K562 (cell line): ENCODE data around the gene TNIK. TPM values are rescaled to one million over a fixed set of nuclear protein-coding genes. Genes with fewer than 3 reads are reported as not detected.
A peak's percentile ranks its signal among the peaks of the same experiment; 100 is the strongest.

ENCODE experiments used
- ATF7 ChIP-seq: fragments of 450-650 bp; IDR thresholded peaks from 2 replicates; pipeline ENCODE4 v1.7.1; 2014; ENCODE audit warnings: mild to moderate bottlenecking, moderate library complexity
- BRF1 ChIP-seq: IDR thresholded peaks from 3 replicates; pipeline ENCODE4 v1.6.1; 2011; ENCODE audit warnings: borderline replicate concordance, mild to moderate bottlenecking; ENCODE audit not compliant: insufficient read length; ENCODE audit errors: extremely low read depth
- CBX3 ChIP-seq, 2 experiments: IDR thresholded peaks; 1 replicate in 1 of 2; 2 replicates in 1 of 2; pipeline ENCODE4 v1.6.1; 2012; ENCODE audit warnings: inconsistent platforms in 2 of 2, low read length in 2 of 2, borderline replicate concordance in 1 of 2, control low read depth in 1 of 2
- E2F1 ChIP-seq: sonication (generic); formaldehyde crosslinking; IDR thresholded peaks from 2 replicates; pipeline ENCODE4 v1.8.1; 2023; ENCODE audit warnings: mild to moderate bottlenecking, missing genetic modification reagents, moderate library complexity
- JUN ChIP-seq, 2 experiments: sonication (generic) in 1 of 2; formaldehyde crosslinking in 1 of 2; IDR thresholded peaks; 2 replicates each; pipeline versions ENCODE4 v1.6.1 to v1.8.0; 2012 to 2022; ENCODE audit warnings: borderline replicate concordance in 2 of 2, mild to moderate bottlenecking in 2 of 2, improper control_type of control experiment in 1 of 2, low read depth in 1 of 2, low read length in 1 of 2, missing genetic modification reagents in 1 of 2
- MCM2 ChIP-seq: fragments of 450-650 bp; IDR thresholded peaks from 2 replicates; pipeline ENCODE4 v1.6.1; 2017; ENCODE audit warnings: low read depth, mild to moderate bottlenecking
- RREB1 ChIP-seq: fragments of 250-450 bp; sonication (Bioruptor Pico); IDR thresholded peaks from 2 replicates; pipeline ENCODE4 v1.4.0; 2020
- TAF9B ChIP-seq: fragments of 450-650 bp; IDR thresholded peaks from 2 replicates; pipeline ENCODE4 v1.6.1; 2018; ENCODE audit warnings: mild to moderate bottlenecking; ENCODE audit not compliant: partially characterized antibody
- USF1 ChIP-seq: sonication (generic); formaldehyde crosslinking; IDR thresholded peaks from 2 replicates; pipeline ENCODE4 v1.9.0; 2022; ENCODE audit warnings: mild to moderate bottlenecking, missing genetic modification reagents
- YY1 ChIP-seq, 3 experiments: IDR thresholded peaks; 2 replicates each; pipeline ENCODE4 v1.6.1; 2011; ENCODE audit warnings: low read length in 2 of 3, mild to moderate bottlenecking in 2 of 3, moderate library complexity in 2 of 3, borderline replicate concordance in 1 of 3, control low read depth in 1 of 3, low read depth in 1 of 3; ENCODE audit not compliant: insufficient read depth in 3 of 3, insufficient replicate concordance in 2 of 3, control insufficient read depth in 1 of 3, insufficient read length in 1 of 3; ENCODE audit errors: extremely low read depth in 1 of 3
- ZBTB26 ChIP-seq: fragments of 450-650 bp; formaldehyde crosslinking; IDR thresholded peaks from 2 replicates; pipeline ENCODE4 v1.4.0; 2022; ENCODE audit warnings: missing genetic modification characterization
- ZNF121 ChIP-seq: sonication (generic); formaldehyde crosslinking; conservative IDR thresholded peaks from 2 replicates; pipeline ENCODE4 v1.8.0; 2022; ENCODE audit warnings: missing genetic modification reagents
- ZNF134 ChIP-seq: fragments of 250-450 bp; sonication (Bioruptor Pico); conservative IDR thresholded peaks from 2 replicates; pipeline ENCODE4 v1.4.0; 2020
- ZNF354B ChIP-seq: fragments of 250-450 bp; sonication (Bioruptor Pico); IDR thresholded peaks from 2 replicates; pipeline ENCODE4 v1.4.0; 2020
- polyA plus RNA-seq, 8 experiments: library from polyadenylated mRNA; depleted of rRNA in 4 of 8; stranded (reverse) in 5 of 8; unstranded in 3 of 8; fragments of >200 nt; fragmentation: Nextera tagmentation in 2 of 8; fragmentation: Illumina TruSeq in 1 of 8; extraction: Ambion mirVana in 2 of 8; extraction: Trizol in 1 of 8; gene quantifications; 2 replicates each; pipeline versions ENCODE4 v1.2.1 to v1.2.3, GENCODE V29; 2011 to 2014; ENCODE audit warnings: inconsistent platforms in 1 of 8, missing spikeins in 1 of 8
- total RNA-seq, 7 experiments: library from RNA; depleted of rRNA in 6 of 7; stranded (reverse); fragments of >200 nt in 6 of 7; fragmentation: Illumina TruSeq in 2 of 7; extraction: Trizol in 2 of 7; gene quantifications; 2 replicates each; pipeline versions ENCODE4 v1.2.1 to v1.2.3, GENCODE V29; 2011 to 2021; ENCODE audit warnings: low replicate concordance in 1 of 7

The TNIK gene
- total and polyA plus RNA-seq, 9 of the 15 experiments (the other 6 are each of a cell fraction or from before 2014, with no cell fraction given): 6.6 to 39.0 (median 24.7) TPM

GRCh38 chr3:171465763-171466162 is 5.6 kb upstream of the TNIK start (continued):
- TF ChIP-seq RREB1 (CRISPR knock-in tag) (no peak), CBX3 (IDR thresholded peaks at IDR 0.05; ENCODE audit: borderline replicate concordance in 1 of 2, low read length in 2 of 2) (0 out of 3 replicates have a peak, but pooled peaks of 1 of the 2 experiments have one; percentile 43), ZNF354B (CRISPR knock-in tag) (no peak), JUN (IDR thresholded peaks at IDR 0.05; ENCODE audit: borderline replicate concordance, low read depth, low read length) (0 out of 2 replicates have a peak, but pooled peaks have one; percentile 34), JUN (CRISPR knock-in tag; IDR thresholded peaks at IDR 0.05; ENCODE audit: borderline replicate concordance) (no peak), TAF9B (no peak), BRF1 (no peak), ZNF121 (CRISPR knock-in tag) (no peak), MCM2 (no peak), USF1 (no peak), ZNF134 (CRISPR knock-in tag) (no peak), YY1 (IDR thresholded peaks at IDR 0.05; ENCODE audit: borderline replicate concordance in 1 of 3, control insufficient read depth in 1 of 3, extremely low read depth in 1 of 3, insufficient read depth in 3 of 3, insufficient read length in 1 of 3, insufficient replicate concordance in 2 of 3, low read depth in 1 of 3, low read length in 2 of 3) (peak in 1 of 3 experiments; percentile 65), E2F1 (CRISPR knock-in tag) (no peak), ATF7 (no peak), ZBTB26 (no peak)
